ENCODE measurements around the gene IQGAP2.

The IQGAP2 gene

DNA sequence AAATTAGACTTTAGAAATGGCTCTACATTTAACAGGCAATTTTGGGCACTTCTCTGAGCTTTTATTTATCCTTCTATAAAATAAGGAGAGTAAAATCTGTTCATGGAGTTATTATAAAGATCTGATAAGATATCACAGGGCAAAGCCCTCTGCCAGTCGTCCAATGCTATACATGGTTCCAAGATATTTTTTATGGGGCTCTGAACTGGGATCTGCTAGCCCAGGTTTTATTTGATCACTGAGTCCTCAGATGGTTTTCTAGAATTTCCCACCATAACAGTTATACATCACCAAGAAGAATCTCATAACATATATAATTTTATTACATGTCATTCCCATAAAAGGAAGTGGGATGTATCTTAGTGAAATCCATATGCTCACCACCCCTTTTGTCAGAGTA lies 23.2 kb upstream of the IQGAP2 start:
- peak overlapping the region in 6 of 11 experiments; percentile 25 to 74 (median 60); a peak in 11 of 22 replicates for H3K4me2 ChIP-seq

GRCh38 chr5:76380346-76381066 lies 22.6 kb upstream of the IQGAP2 start:
- Histone ChIP-seq H3K27me3 (no peaks in the 10 kb centered on the region), H3K4me1 (peaks cover 11 to 25% (median 18%) of the 10 kb centered on the region in 10 experiments), H3K9ac (no peak overlapping the region), H3K4me2 (no peak overlapping the region), H3K27ac (no peak overlapping the region), H4K20me1 (no peaks in the 10 kb centered on the region), H3K4me3 (no peak overlapping the region), H3K36me3 (no peaks in the 10 kb centered on the region), H3K9me3 (replicated peaks in 1 of 11) (no peaks in the 10 kb centered on the region)
- TF ChIP-seq Cebpa-rat (IDR thresholded peaks at IDR 0.05): no peak

More for the DNA sequence above, 23.2 kb upstream of the IQGAP2 start:
- no peak overlapping the region for H3K9ac ChIP-seq
- H3K4me1 ChIP-seq: peaks cover 11 to 25% (median 18%) of the 10 kb centered on the region in 10 experiments
- H3K27me3 ChIP-seq: no peaks in the 10 kb centered on the region
- H3K36me3 ChIP-seq: no peaks in the 10 kb centered on the region
- no peaks in the 10 kb centered on the region for H3K9me3 ChIP-seq (replicated peaks in 1 of 11)
- no peak for TF ChIP-seq Cebpa-rat (IDR thresholded peaks at IDR 0.05)
- no peak overlapping the region for H3K27ac ChIP-seq
- H4K20me1 ChIP-seq: no peaks in the 10 kb centered on the region
- H3K4me3 ChIP-seq: no peak overlapping the region

- Histone ChIP-seq H3K4me1 (peaks cover 11 to 25% (median 18%) of the 10 kb centered on the region in 10 experiments), H3K27ac (no peak overlapping the region), H3K27me3 (no peaks in the 10 kb centered on the region), H4K20me1 (no peaks in the 10 kb centered on the region), H3K9me3 (replicated peaks in 1 of 11) (no peaks in the 10 kb centered on the region), H3K4me3 (no peak overlapping the region), H3K9ac (no peak overlapping the region), H3K4me2 (no peak overlapping the region), H3K36me3 (no peaks in the 10 kb centered on the region)
- no peak for TF ChIP-seq Cebpa-rat (IDR thresholded peaks at IDR 0.05)
These were observed 19.8 kb upstream of the IQGAP2 start for GRCh38 chr5:76383126-76383832.

DNA sequence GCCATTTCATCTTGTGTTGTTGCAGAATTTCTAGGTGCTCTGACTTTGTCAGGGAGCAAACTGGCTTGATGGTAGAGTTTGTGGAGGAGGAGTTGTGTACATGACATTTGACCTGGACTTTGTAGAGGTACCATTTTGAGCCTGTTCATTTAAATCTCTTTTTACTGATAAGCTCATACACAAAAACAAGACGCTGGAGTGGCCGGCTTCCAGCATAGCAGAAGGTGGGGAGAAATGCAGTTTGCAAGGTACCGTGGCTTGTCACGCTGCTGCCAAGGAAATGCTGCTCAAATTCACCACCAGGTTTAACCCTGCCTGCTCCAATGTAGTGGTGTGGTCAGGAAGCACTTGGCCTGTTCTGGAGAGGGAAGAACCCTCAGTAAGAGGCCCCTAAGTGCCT lies 18.9 kb upstream of the IQGAP2 start:
- Histone ChIP-seq H3K27ac (no peak overlapping the region), H3K9ac (no peak overlapping the region), H3K4me3 (no peak overlapping the region), H4K20me1 (no peaks in the 10 kb centered on the region), H3K36me3 (no peaks in the 10 kb centered on the region), H3K27me3 (no peaks in the 10 kb centered on the region), H3K9me3 (replicated peaks in 1 of 11) (no peaks in the 10 kb centered on the region), H3K4me1 (peaks cover 6 to 19% (median 15%) of the 10 kb centered on the region in 10 experiments), H3K4me2 (peak overlapping the region in 8 of 11 experiments; percentile 17 to 39 (median 29); a peak in 10 of 22 replicates)
- no peak for TF ChIP-seq Cebpa-rat (IDR thresholded peaks at IDR 0.05)

DNA sequence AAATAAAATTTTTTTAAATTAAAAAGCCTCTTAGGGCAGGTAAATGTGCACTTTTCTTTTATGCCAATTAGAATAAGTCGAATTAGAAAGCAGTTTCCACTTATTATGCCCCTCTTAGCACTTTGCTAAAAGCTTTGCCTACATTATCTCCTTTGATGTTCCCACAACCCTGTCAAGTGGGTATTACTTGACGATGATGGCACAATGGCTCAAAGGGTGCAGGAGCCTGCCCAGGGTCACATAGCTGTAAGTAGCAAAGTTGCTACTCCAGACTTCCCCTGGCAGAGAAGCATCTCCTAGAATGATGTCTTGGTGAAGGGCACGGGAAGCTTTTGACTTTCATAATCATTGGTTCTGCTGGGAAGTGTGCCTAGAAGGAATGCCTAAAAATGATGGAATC lies 18.4 kb upstream of the IQGAP2 start:
- H3K9ac ChIP-seq: no peak overlapping the region
- H3K9me3 ChIP-seq (replicated peaks in 1 of 11): no peaks in the 10 kb centered on the region
- H3K27ac ChIP-seq: no peak overlapping the region
- no peaks in the 10 kb centered on the region for H3K36me3 ChIP-seq
- H3K4me2 ChIP-seq: peak overlapping the region in 4 of 11 experiments; percentile 18 to 39 (median 30); a peak in 4 of 22 replicates
- H3K4me3 ChIP-seq: no peak overlapping the region
- H4K20me1 ChIP-seq: no peaks in the 10 kb centered on the region
- no peak for TF ChIP-seq Cebpa-rat (IDR thresholded peaks at IDR 0.05)
- peaks cover under 1 to 19% (median 15%) of the 10 kb centered on the region in 10 experiments; a peak in 19 of 20 replicates for H3K4me1 ChIP-seq
- H3K27me3 ChIP-seq: no peaks in the 10 kb centered on the region

DNA sequence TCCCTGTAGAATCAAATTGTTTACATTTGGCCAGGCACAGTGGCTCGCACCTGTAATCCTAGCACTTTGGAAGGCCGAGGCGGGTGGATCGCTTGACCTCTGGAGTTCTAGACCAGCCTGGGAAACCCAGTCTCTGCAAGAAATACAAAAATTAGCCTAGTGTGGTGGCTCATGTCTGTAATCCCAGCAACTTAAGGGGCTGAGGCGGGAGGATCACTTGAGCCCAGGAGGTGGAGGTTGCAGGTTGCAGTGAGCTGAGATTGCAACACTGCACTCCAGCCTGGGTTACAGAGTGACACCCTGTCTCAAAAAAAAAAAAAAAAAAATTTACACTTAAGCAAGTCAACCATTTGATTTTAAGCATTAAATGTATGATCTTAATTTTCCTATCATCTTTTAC lies 17.5 kb upstream of the IQGAP2 start:
- H3K4me2 ChIP-seq: no peak overlapping the region
- no peaks in the 10 kb centered on the region for H3K27me3 ChIP-seq
- no peak overlapping the region for H3K4me3 ChIP-seq
- no peak overlapping the region for H3K27ac ChIP-seq
- TF ChIP-seq Cebpa-rat (IDR thresholded peaks at IDR 0.05): no peak
- no peaks in the 10 kb centered on the region for H3K9me3 ChIP-seq (replicated peaks in 1 of 11)
- no peak overlapping the region for H3K9ac ChIP-seq
- peaks cover 7 to 27% (median 23%) of the 10 kb centered on the region in 10 experiments for H3K4me1 ChIP-seq
- no peaks in the 10 kb centered on the region for H4K20me1 ChIP-seq
- H3K36me3 ChIP-seq: no peaks in the 10 kb centered on the region

- TF ChIP-seq Cebpa-rat (IDR thresholded peaks at IDR 0.05): no peak
- Histone ChIP-seq H3K4me1 (peaks cover 15 to 35% (median 31%) of the 10 kb centered on the region in 10 experiments), H3K4me2 (no peak overlapping the region), H4K20me1 (no peaks in the 10 kb centered on the region), H3K27ac (no peak overlapping the region), H3K27me3 (no peaks in the 10 kb centered on the region), H3K4me3 (no peak overlapping the region), H3K9ac (no peak overlapping the region), H3K36me3 (no peaks in the 10 kb centered on the region), H3K9me3 (replicated peaks in 1 of 11) (no peaks in the 10 kb centered on the region)
These were observed 16.7 kb upstream of the IQGAP2 start for GRCh38 chr5:76386360-76386759.

DNA sequence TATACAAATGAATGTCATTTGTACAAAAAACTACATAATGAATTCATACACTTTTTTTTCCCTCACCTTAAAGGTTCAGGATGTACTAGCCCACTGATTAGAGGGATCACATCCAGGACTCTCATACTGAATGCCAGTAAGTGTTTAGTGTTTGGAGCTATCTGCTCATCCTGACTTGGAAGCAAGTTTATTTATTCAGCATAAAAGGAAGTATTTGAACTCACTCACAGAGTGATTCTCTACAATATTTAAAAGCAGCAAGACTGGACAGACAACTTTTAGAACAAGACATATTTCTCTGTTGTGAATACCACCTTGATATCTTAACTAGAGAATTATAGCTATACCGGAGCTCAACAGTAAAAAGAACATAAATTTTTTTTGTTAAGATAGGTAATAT lies 14.8 kb upstream of the IQGAP2 start:
- Histone ChIP-seq H3K27me3 (no peaks in the 10 kb centered on the region), H4K20me1 (no peaks in the 10 kb centered on the region), H3K9me3 (replicated peaks in 1 of 11) (no peaks in the 10 kb centered on the region), H3K27ac (no peak overlapping the region), H3K4me2 (no peak overlapping the region), H3K9ac (no peak overlapping the region), H3K4me3 (no peak overlapping the region), H3K36me3 (no peaks in the 10 kb centered on the region), H3K4me1 (peaks cover 20 to 54% (median 50%) of the 10 kb centered on the region in 10 experiments)
- TF ChIP-seq Cebpa-rat (IDR thresholded peaks at IDR 0.05): no peak

GRCh38 chr5:76388791-76389512 lies 14.1 kb upstream of the IQGAP2 start:
- Histone ChIP-seq H3K4me3 (no peak overlapping the region), H3K4me1 (peaks cover 20 to 60% (median 56%) of the 10 kb centered on the region in 10 experiments), H3K9ac (no peak overlapping the region), H3K9me3 (replicated peaks in 1 of 11) (no peaks in the 10 kb centered on the region), H3K36me3 (no peaks in the 10 kb centered on the region), H4K20me1 (no peaks in the 10 kb centered on the region), H3K27me3 (no peaks in the 10 kb centered on the region), H3K4me2 (peak overlapping the region in 6 of 11 experiments; percentile 59 to 83 (median 72); a peak in 8 of 22 replicates), H3K27ac (no peak overlapping the region)
- no peak for TF ChIP-seq Cebpa-rat (IDR thresholded peaks at IDR 0.05)
